Renal cortex interstitium (tissue), 11 donors: Measurements from ENCODE around the gene PTGR3. TPM values are rescaled to one million over a fixed set of nuclear protein-coding genes. Genes with fewer than 3 reads are reported as not detected.

Experiments used
- DNase-seq, 11 donors: peaks; one replicate each; pipeline ENCODE4 v3.0.0-alpha.2; 2013; ENCODE audit warnings: low read depth in 9 of 11, low spot score in 4 of 11; ENCODE audit errors: extremely low read depth in 1 of 11
- polyA plus RNA-seq, 3 donors: library from polyadenylated mRNA; unstranded; fragments of 120-200 nt; gene quantifications; one replicate each; pipeline ENCODE4 v1.2.1, GENCODE V29; 2013; ENCODE audit not compliant: insufficient read length in 3 of 3

The PTGR3 gene
- polyA plus RNA-seq, 3 donors: 42.3 to 45.7 (median 43.1) TPM

DNA sequence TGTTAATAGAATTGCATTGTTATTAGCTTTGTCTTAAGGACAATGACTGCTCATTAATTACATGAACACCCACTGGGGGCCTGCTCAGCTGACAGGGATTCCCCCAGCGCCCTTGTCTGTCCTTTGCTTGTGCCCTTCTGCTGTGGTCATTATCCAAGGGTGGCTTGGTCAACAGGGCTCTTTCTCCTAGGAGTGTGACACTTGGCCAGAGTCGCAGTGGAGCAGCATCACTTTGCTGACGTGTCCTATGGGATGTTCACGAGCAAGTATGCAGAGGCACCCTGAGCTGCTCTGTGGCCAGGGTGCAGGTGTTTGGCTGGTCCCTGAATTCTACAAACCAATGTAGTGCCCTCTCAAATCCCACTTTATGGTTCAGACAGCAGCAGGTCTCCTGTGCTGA, 46.0 kb downstream of the PTGR3 start:
- no peak for DNase-seq

DNA sequence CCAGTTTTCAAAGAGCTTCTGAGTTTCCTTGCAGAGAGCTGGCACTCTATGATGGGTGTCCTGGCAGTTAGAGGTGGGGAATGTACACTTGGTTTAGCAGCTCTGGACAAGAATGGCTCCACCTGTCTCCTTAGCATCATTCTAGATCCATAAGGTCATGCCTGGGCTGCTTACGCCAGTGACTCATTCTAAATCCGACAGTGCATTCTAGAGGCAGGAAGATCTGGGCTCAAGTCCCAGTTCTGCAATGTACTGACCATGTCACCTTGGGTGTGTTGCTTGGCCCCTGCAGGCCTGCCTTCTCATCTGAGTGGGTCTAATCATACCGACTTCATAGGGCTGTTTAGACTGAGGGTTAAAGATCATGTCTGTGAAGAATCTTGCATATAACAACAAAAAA, 46.5 kb downstream of the PTGR3 start:
- DNase-seq: no peak

- no peak for DNase-seq
Observed at GRCh38 chr18:75161256-75162028, 47.5 kb downstream of the PTGR3 start.

- no peak for DNase-seq
Observed at GRCh38 chr18:75160364-75160763, 48.6 kb downstream of the PTGR3 start.

GRCh38 chr18:75159646-75160356, 49.1 kb downstream of the PTGR3 start:
- no peak for DNase-seq

DNA sequence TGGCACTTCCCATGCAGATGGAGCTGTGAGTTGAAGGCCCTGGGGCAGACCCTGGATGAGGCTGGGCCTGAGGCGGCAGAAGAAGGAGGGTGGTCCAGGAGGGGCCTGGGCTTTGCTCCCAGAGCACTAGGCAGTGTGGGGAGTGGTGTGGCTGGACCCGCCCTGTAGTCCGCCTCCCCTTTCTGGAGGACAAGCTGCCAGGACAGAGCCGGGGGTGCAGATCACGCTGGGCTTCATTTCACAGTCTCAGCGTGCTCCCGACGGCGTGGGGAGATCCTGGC, 49.8 kb downstream of the PTGR3 start:
- no peak for DNase-seq

Other genes starting within 250 kb of the PTGR3 start
- 10 to 100 TPM; 32.7 to 37.2 (median 36.5) TPM for gene TSHZ1, start 1.7 kb upstream of the PTGR3 start, polyA plus RNA-seq
- under 1 TPM in 2 of 3 donors, not detected in 1; 0.09 to 0.26 TPM for gene SMIM21, start 218.6 kb upstream of the PTGR3 start, polyA plus RNA-seq